Epithelial cell of proximal tubule (primary cell): ENCODE measurements around the gene CHD9NB. TPM values are rescaled to one million over a fixed set of nuclear protein-coding genes. Genes with fewer than 3 reads are reported as not detected.
A peak's percentile ranks its signal among the peaks of the same experiment; 100 is the strongest.

Source experiments
- DNase-seq: peaks from one replicate; pipeline ENCODE4 v3.0.0-alpha.2; 2011; ENCODE audit warnings: low read depth
- H3K4me3 ChIP-seq: 2 replicates; pipeline ENCODE4 v1.5.1; 2011; ENCODE audit warnings: low read depth, mild to moderate bottlenecking, low read length
- CTCF ChIP-seq: conservative IDR thresholded peaks from 2 replicates; pipeline ENCODE4 v1.5.1; 2012; ENCODE audit warnings: low read depth, mild to moderate bottlenecking, low read length
- total RNA-seq: library from RNA; depleted of rRNA; stranded (reverse); fragments of >200 nt; gene quantifications from 2 replicates; pipeline ENCODE4 v1.2.3, GENCODE V29; 2015

CHD9NB gene
- 0.07 and 1.5 TPM in 2 replicates for total RNA-seq

- H3K4me3 ChIP-seq = peak within 1 kb of the TSS; percentile 51
- peak; percentile 93 for DNase-seq
- TF ChIP-seq CTCF = no peak
Measured at GRCh38 chr16:53052519-53053501, at the start of gene CHD9NB. Gene CHD9NB (minus strand): TSS chr16:53052897. CDS start chr16:53044158, 8,739 bp downstream.

- no peak for TF ChIP-seq CTCF
- no peak overlapping the region for H3K4me3 ChIP-seq
- DNase-seq = no peak
Measured at GRCh38 chr16:53100889-53101288, 48.2 kb upstream of the CHD9NB start.

- peak overlapping the region; percentile 51 for H3K4me3 ChIP-seq
- no peak for TF ChIP-seq CTCF
Measured at GRCh38 chr16:53100131-53100748, 47.5 kb upstream of the CHD9NB start.

GRCh38 chr16:53099318-53100130 is 46.8 kb upstream of the CHD9NB start:
- TF ChIP-seq CTCF = no peak
- DNase-seq = peak; percentile 78

More at GRCh38 chr16:53100131-53100748, 47.5 kb upstream of the CHD9NB start:
- no peak for DNase-seq

DNA sequence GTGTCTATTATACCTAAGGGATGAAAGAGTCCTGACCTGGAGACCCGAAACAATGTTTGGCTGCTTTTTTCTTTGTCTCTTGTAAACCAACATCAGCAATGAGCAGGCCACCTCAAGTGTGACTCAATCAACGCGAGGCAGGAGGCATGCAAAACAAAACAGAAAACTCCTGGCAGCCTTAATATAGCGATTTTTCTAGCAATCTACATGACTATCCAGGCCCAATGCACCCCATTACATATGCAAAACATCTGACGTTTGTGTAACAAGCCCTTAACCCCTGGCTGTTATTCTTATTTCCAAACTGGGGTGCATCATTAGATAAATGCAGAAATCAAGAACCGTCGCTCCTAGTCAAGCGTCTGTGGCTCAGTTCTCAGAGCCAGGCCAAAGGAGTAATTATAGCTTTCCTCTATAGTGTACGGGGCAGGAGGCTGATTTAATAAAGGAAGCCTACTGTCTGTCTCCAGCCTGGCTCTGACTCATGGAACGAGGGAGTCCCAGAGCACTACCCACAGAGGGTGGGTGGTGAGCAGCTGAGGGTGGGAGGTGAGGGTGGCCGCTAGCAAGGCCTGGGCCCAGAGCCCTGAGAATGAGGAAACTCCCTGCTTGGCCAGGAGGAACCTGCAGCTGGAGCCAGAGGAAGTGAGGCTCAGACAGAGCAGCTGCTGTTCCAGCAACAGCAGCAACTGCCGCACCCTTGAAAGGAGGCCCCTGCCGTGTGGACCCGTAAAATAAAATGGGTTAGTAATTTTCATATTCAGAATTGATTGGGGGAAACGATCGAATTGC is 46.0 kb upstream of the CHD9NB start:
- H3K4me3 ChIP-seq = peak overlapping the region; percentile 51
- no peak for TF ChIP-seq CTCF
- peak; percentile 47 for DNase-seq

More at GRCh38 chr16:53099318-53100130, 46.8 kb upstream of the CHD9NB start:
- H3K4me3 ChIP-seq = peak overlapping the region; percentile 51

- H3K4me3 ChIP-seq = no peak overlapping the region
- TF ChIP-seq CTCF = no peak
- DNase-seq = no peak
Measured at GRCh38 chr16:53097190-53097589, 44.5 kb upstream of the CHD9NB start.
